GM19463 (cell line): ENCODE results near the gene CFTR.

Source experiments
- ATAC-seq: cut with Tn5 transposase; IDR thresholded peaks from one replicate; pipeline ENCODE4 v1.9.1; 2021; ENCODE audit warnings: mild to moderate bottlenecking, moderate library complexity; ENCODE audit not compliant: unreplicated experiment

The CFTR gene

DNA sequence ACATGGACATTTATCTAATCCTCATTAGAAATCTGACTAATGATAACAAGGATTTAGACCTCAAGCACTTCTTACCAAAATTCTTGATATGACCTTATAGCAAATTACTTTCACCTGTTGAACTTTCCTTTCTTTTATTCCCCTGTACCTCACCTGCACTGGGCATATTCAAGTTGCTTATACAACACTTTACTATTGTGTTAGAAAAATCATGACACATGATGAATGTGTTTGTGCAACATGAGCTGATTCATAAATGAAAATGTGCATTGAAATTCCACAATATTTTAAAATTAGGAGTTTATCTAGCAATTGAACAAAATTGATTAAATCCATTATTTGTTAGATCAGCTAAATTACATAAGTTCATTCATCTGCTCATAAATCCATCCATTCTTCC is 160.6 kb downstream of the CFTR start:
- no peak for ATAC-seq

DNA sequence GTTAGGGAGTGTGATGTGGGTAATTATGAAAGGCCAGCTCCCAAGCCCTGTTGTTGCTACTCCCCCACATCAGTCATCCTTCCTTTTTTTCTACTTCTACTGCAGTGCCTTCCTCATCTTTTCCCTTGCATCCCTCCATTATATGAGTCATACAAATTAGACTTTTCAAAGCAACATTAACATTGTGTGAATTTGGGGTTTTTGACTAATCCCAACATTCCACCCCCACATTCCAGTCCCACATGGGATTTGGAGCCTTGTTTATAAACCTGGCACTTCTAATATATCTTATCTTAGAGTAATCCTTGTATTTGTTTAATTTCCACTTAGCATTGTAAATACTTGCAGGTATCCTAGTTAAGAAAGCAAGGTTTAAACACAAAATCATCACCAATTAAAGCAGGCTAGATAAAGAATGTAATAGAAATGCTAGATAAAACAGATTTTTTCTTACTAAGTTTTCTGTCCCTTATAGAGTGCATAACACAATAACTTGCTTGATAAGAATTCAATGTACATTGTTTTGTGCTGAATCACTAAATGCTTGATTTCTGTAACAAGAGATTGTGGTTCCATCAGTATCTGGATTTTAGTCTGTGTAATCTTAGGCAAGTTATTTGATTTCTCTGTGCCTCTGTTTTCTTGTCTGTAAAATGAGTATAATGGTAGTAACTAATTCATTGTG is 165.8 kb downstream of the CFTR start:
- ATAC-seq, result no peak

- peak; percentile 52 for ATAC-seq
These were observed 168.5 kb downstream of the CFTR start for GRCh38 chr7:117648203-117648866.

- no peak for ATAC-seq
These were observed 173.3 kb downstream of the CFTR start for GRCh38 chr7:117652943-117653680.

GRCh38 chr7:117654780-117655179 is 175.0 kb downstream of the CFTR start:
- ATAC-seq, result no peak

- ATAC-seq, result no peak
These were observed 177.0 kb downstream of the CFTR start for GRCh38 chr7:117656806-117657205.

GRCh38 chr7:117659531-117660011 is 179.7 kb downstream of the CFTR start:
- ATAC-seq, result no peak

DNA sequence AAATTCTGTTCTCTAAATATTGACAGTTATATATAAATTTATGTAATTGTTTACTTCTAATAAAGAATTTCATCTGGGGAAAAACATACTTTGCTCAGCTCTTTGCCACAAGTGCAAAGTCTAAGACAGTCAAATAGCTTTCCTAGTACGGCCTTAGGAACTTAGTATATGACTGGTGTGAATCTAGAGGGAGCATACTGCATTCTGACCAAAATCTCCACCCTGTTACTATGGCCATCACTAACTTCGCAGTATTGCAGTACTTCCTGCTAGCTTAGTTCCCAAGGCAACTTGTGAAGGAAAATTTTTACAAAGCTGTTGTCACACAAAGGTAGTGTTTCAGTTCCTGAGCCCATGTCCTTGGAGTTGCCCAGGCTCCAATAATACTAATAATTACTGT is 181.5 kb downstream of the CFTR start:
- ATAC-seq, result no peak

GRCh38 chr7:117664047-117664446 is 184.2 kb downstream of the CFTR start:
- ATAC-seq, result no peak

- no peak for ATAC-seq
These were observed 185.5 kb downstream of the CFTR start for GRCh38 chr7:117665368-117665767.

GRCh38 chr7:117666031-117666430 is 186.2 kb downstream of the CFTR start:
- no peak for ATAC-seq

DNA sequence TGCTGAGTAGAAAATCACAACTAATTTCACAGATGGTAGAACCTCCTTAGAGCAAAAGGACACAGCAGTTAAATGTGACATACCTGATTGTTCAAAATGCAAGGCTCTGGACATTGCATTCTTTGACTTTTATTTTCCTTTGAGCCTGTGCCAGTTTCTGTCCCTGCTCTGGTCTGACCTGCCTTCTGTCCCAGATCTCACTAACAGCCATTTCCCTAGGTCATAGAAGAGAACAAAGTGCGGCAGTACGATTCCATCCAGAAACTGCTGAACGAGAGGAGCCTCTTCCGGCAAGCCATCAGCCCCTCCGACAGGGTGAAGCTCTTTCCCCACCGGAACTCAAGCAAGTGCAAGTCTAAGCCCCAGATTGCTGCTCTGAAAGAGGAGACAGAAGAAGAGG is 186.9 kb downstream of the CFTR start:
- no peak for ATAC-seq

DNA sequence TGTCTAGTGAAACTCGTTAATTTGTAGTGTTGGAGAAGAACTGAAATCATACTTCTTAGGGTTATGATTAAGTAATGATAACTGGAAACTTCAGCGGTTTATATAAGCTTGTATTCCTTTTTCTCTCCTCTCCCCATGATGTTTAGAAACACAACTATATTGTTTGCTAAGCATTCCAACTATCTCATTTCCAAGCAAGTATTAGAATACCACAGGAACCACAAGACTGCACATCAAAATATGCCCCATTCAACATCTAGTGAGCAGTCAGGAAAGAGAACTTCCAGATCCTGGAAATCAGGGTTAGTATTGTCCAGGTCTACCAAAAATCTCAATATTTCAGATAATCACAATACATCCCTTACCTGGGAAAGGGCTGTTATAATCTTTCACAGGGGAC is 187.6 kb downstream of the CFTR start:
- no peak for ATAC-seq

DNA sequence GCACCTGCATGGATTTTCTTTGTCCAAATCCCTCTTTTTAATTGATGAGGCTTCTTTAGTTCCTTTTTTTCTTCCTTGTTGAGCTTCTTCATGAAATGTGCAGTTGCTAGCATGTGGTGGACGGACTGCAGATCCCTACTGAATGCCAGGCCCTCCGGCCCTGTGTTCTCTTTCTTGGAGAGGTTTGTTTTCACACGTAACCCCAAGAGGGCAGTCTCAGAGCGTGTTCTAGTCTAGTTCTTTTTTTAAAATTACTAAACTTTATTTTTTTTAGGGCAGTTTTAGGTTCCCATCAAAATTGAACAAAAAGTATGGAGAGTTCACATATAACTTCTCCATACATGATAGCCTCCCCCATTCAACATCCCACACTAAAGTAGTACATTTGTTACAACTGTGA is 190.0 kb downstream of the CFTR start:
- ATAC-seq, result no peak

- ATAC-seq, result no peak
These were observed 192.6 kb downstream of the CFTR start for GRCh38 chr7:117672453-117672852.

DNA sequence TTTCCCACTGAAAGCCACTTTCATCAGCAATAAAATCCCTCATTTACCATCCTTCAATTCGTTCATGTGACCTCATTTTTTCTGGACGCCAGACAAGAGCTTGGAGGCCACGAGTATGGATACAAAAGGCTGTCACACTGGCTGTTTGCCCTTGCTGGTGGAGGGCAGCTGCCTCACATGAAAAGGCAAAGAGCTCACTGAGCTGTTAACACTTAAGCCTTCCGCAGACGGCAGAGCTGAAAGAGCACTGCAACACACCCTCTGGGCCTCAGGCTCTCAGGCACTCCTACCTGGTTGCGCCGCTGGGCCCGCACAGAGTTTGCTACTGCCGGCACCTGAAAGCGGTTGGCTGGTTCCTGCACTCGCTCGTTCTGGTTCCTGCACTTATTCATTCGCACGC is 193.5 kb downstream of the CFTR start:
- ATAC-seq, result no peak

GRCh38 chr7:117673839-117674238 is 194.0 kb downstream of the CFTR start:
- ATAC-seq, result no peak

GRCh38 chr7:117674617-117675016 is 194.8 kb downstream of the CFTR start:
- ATAC-seq, result no peak

GRCh38 chr7:117675497-117676435 is 195.9 kb downstream of the CFTR start:
- no peak for ATAC-seq

GRCh38 chr7:117679120-117679519 is 199.3 kb downstream of the CFTR start:
- ATAC-seq, result no peak
